ENCODE data around the gene CSMD2.

CSMD2 gene

GRCh38 chr1:33583567-33583966, 581.5 kb downstream of the CSMD2 start:
- H3K27ac ChIP-seq: no peak overlapping the region

GRCh38 chr1:33578557-33579448, 586.2 kb downstream of the CSMD2 start:
- H3K27ac ChIP-seq: no peak overlapping the region
- no peak for TF ChIP-seq CTCF (conservative IDR thresholded peaks at IDR 0.05)

More at GRCh38 chr1:33583567-33583966, 581.5 kb downstream of the CSMD2 start:
- no peak for TF ChIP-seq CTCF (conservative IDR thresholded peaks at IDR 0.05)

- no peak overlapping the region for H3K27ac ChIP-seq
- no peak for TF ChIP-seq CTCF (conservative IDR thresholded peaks at IDR 0.05)
Measured at GRCh38 chr1:33577663-33578062, 587.4 kb downstream of the CSMD2 start.

- TF ChIP-seq CTCF (conservative IDR thresholded peaks at IDR 0.05): no peak
Measured at GRCh38 chr1:33576821-33577599, 588.0 kb downstream of the CSMD2 start.

GRCh38 chr1:33575324-33575879, 589.6 kb downstream of the CSMD2 start:
- no peak overlapping the region for H3K27ac ChIP-seq
- TF ChIP-seq CTCF (conservative IDR thresholded peaks at IDR 0.05): no peak

More at GRCh38 chr1:33576821-33577599, 588.0 kb downstream of the CSMD2 start:
- no peak overlapping the region for H3K27ac ChIP-seq

GRCh38 chr1:33573661-33574060, 591.4 kb downstream of the CSMD2 start:
- no peak for TF ChIP-seq CTCF (conservative IDR thresholded peaks at IDR 0.05)
- H3K27ac ChIP-seq: no peak overlapping the region

- no peak for TF ChIP-seq CTCF (conservative IDR thresholded peaks at IDR 0.05)
- H3K27ac ChIP-seq: no peak overlapping the region
Measured at GRCh38 chr1:33572387-33572786, 592.6 kb downstream of the CSMD2 start.

Data from VCaP (cell line).